HG03575 (cell line): ENCODE data around the gene ATP2B3.

Experiments
- ATAC-seq: cut with Tn5 transposase; IDR thresholded peaks from one replicate; pipeline ENCODE4 v1.9.1; 2021; ENCODE audit not compliant: unreplicated experiment, insufficient number of reproducible peaks, low FRiP score; ENCODE audit errors: extremely low read depth

Gene ATP2B3

DNA sequence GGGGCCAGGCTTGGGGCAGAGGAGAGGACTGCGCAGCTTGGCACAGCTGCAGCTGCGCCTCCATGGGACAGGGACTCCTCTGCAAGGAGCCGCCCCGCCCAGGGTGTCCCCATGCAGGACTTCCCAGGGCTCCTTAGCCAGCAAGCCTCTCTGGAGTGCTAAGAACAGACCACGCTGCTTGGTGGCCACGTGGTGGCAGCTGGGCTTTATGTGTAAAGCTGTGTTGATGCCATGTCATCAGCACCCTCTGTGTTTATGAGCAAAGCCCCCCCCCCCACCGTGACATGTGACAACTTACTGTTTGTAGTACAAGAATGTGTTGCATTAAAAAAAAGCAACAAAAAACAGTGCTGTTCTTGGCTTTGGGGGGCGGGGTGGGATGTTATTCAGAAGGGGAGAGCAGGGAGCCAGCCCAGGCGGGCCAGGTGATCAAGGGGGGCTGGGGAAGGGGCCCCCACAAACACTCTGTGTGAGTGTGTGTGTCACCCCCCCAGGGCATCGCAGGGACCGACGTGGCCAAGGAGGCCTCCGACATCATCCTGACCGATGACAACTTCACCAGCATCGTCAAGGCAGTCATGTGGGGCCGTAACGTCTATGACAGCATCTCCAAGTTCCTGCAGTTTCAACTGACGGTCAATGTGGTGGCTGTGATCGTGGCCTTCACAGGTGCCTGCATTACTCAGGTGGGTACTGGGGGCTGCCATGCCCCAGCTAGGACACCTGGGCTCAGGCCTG is 40.3 kb downstream of the ATP2B3 start:
- no peak for ATAC-seq

DNA sequence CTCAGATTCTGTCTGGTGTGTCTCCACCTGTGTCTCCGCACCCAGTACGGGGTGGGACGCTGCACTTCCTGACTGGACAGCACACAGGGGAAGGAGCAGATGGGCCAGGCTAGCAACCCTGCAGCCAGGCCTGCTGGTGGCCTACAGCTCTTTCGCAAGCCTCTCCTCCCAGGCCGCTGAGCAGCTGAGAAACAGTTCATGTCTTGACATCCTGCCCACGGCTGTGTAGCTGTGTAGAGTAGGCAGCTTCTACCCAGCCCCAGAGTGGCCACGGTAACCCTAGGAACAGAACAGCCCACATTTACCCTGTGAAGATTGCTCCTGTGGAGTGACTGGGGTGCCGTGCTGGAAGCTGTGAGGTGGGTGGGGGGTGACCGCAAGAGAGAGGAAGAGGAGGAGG is 42.6 kb downstream of the ATP2B3 start:
- ATAC-seq = no peak

DNA sequence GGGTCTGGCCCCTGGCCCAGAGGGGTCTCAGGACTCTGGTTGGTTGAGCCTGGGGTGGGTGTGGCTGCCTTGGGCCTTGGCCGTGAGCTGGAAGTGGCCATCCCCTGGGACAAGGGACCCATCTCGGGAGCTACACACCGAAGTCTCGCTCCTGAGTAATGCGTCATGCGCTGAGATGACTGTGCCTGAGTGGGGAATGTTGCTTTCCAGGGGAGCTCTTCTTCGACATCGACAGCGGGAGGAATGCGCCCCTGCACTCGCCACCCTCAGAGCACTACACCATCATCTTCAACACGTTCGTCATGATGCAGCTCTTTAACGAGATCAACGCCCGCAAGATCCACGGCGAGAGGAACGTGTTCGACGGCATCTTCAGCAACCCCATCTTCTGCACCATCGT is 43.0 kb downstream of the ATP2B3 start:
- ATAC-seq = no peak

DNA sequence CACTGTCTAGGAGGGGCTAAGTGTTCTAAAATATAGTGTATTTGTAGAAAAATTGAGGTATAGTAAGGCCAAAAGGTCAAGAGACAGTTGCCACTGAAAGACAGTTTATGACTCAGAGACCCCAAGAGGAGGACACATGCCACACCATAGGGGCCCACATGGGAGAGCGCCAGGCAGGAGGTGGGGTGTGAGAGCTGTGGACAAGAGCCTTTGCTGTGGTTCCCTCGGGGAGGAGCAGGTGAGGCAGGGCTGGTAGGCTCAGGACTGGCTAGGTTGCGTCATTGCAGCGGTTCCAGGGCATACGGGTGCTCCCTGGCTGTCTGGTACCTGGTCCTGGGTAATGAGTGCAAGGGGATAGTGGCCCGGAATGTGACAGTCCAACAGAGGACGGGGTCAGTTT is 43.9 kb downstream of the ATP2B3 start:
- no peak for ATAC-seq

DNA sequence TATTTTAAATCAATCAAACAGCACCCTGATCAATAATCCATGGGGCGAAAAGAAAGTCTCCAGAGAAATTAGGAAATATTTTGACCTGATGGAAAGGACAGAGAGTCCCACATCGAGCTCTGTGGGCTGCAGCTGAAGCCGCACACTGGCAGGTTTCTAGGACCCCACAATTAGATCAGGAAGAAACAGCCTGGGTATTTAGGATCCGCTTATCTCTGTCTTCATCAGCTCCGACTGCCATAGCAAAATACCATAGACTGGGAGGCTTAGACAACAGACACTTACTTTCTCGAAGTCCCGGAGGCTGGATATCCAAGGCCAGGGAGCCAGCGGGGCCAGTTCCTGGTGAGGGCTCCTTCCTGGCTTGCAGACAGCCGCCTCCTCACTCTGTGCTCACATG is 45.1 kb downstream of the ATP2B3 start:
- no peak for ATAC-seq

DNA sequence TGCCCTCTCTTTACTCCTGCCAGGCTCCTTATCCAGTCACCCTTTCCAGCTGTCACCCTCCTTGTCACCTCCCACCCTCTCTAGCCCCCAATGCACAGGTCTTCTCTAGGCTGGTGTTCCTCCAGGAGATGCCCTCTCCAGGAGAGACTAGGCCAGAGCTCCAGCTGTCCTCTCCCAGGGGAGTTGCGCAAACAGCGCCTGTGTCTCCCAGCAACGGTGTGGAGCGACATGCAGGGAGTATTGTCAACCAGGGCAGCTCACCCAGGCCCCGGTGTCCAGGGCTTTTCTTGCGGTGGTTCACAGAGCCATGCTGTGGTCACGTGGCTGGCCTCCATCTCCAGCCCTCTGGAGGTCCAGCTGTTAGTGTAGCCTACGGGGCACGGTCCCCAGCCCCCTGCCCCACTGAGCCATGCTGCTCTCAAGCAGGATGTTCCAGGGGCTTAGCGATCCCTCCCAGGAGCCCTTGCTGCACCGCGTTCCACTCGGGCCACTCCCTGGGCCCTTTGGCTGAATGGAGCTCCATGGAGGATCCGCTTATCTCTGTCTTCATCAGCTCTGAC is 46.7 kb downstream of the ATP2B3 start:
- no peak for ATAC-seq

DNA sequence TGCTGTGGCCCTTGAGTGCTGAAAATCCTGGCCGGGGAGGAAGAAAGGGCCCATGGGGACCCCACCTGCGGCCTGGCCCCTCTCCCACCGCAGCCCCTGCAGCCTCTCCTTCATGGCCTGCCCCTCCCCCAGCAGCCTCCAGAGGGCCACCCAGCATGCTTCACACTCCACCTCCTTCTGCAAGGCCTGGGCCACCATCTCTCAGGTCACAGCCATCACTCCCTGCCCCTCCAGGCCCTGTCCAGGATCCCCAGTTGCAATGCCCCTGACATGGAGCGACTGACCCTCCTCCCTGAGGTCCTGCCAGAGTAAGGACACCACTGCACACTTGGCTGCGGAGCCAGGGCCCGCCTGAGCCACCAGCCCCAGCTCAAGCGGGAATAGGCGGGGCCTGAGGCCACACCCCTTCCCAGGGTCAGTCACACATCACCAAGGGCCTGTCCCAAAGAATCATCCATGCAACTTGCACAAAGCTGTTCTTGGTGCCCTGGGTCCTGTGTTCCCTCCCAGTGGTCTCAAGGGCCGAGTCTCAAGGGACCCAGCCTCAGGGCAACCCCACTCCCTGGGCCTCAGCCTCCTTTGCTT is 48.6 kb downstream of the ATP2B3 start:
- no peak for ATAC-seq

DNA sequence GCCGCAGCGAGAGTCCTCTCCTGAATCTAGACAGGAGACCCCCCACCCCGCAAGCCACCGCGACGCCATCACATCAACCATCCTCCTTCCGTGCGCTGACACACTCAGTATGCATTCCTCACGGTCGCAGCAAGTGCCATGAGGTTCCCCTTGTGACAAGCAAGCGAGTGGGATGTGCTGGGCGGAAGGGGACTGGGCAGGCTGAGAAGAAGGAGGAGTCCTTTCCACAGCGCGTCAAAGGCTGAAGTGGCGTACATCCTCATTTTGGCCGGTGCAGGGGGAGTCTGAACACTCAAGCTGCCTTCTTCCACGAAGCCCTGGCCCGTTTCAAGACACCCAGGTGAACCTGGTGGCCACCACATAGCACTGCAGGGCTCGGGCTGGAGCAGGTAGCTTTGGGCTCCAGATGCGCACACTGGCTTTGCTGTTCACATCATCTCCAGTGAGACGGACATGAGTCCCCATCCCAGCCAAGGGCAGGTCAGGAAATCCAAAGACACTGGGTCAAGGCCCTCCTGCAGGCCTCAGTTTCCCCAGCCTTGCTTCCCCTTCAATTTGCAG is 51.1 kb downstream of the ATP2B3 start:
- ATAC-seq = no peak

DNA sequence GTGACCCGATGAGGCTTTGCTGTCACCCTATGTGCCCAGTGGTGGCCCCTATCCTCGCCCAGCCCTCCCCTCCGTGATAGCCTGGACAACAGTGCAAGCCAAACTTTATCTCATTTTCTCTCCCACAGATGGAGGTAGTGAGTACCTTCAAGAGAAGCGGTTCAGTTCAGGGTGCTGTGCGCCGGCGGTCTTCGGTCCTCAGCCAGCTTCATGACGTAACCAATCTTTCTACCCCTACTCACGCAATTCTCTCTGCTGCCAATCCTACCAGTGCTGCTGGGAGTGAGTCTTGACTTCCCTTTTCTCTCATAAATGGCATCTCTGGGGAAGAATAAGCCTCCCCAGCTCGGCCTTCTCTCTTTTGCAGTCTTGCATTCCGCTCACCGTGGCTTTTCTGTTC is 52.0 kb downstream of the ATP2B3 start:
- no peak for ATAC-seq

DNA sequence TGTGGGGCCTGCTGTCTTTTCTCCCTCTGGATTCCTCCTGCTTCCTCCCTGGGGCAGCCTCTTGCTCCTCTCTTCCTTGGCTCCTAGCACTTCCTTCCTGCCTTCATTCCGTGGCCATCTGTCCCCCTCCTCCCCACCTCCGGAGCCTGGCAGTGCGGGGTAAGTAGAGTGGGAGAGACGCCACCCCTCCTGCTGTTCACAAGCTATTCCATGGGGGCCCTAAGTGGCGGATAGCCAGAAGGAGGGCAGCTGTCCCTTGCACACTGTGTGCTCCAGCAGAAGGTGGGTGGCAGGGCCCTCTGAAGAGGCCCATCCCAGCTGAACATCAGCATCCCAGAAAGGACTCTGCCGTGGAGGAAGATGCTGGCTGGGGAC is 54.1 kb downstream of the ATP2B3 start:
- ATAC-seq = no peak

DNA sequence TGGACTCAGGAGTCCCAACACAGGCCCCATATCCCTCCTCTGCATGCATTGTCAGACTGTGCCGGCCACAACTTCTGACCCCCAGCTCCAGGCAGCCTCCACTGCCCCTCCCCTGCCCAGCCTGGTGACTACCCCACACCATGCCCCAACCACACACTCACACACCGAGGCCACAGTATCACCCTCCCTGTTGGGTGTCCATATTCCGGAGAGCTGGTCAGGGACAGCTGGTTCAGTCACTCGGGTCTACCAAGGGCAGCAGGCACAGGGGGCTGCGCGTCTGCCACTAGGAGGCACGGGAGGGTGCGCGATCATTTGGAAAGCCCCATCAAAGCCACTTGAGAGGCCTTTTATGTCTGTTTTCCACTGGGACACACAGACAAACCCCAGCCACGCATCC is 55.2 kb downstream of the ATP2B3 start:
- ATAC-seq = no peak

DNA sequence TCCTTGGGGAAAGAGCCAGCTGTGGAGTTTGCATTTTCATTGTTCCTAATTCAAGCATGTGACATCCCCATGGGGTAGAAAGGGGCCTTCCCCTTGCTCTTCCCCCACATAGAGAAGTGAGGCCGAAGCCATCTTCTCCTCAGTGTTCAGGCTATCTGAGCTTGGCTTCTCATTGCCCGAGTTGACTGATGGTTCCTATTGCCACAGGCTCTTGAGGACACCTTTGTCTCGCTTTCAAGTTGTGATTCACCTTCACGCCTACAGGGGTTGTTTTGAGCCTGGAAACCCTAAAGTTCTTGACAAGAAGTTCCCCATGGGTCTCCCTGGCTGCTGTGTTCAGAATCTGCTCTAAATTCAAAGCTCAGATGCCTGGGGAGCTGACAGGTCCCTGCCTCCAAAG is 56.5 kb downstream of the ATP2B3 start:
- no peak for ATAC-seq

DNA sequence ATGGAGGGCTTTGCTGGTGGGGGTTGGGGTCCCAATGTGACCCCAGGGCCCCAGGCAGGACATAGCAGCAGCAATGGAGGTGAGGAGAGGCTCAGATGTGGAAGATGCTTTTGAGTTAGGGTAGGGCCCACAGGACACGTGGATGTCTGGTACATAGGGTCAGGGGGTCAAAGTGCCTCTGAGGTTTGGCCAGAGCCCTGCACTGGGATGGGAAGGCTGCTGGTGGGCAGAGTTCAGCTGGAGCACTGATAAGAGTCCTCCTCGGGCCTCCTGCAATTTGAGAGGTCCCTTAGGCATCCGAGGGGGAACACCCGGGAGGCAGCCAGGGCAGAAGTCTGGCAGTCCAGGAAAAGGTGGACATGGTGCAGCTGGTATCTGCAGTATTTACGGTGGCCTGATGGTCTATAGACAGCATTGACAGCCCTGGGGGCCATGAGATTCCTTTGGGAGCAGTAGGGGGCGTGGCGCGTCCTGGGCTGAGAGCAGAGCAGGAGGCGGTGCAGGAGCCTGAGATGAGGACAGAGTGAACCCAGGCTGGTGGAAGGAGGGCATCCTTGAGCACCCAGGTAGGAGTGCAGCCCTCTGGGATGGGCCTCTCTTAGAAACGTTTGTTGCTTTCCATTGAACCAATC is 58.9 kb downstream of the ATP2B3 start:
- no peak for ATAC-seq

DNA sequence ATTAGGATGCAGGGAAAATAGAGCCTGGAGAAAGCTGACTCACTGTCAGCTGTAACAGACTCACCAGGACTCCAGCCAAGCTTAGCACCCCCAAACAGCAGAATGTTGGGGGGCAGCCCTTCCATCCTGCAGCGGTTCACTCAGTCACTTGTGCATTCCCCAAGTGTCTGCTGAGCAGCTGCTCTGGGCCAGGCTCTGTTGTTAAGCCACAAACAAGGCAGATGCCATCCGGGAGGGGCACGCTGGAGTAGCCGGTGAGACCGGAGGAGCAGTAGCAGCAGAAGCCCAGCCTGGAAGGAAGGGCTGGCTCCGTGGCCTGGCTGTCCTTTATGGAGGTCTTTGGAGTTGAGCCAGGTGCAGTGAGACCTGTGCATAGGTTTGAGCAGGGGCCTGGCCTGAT is 59.5 kb downstream of the ATP2B3 start:
- ATAC-seq = no peak

DNA sequence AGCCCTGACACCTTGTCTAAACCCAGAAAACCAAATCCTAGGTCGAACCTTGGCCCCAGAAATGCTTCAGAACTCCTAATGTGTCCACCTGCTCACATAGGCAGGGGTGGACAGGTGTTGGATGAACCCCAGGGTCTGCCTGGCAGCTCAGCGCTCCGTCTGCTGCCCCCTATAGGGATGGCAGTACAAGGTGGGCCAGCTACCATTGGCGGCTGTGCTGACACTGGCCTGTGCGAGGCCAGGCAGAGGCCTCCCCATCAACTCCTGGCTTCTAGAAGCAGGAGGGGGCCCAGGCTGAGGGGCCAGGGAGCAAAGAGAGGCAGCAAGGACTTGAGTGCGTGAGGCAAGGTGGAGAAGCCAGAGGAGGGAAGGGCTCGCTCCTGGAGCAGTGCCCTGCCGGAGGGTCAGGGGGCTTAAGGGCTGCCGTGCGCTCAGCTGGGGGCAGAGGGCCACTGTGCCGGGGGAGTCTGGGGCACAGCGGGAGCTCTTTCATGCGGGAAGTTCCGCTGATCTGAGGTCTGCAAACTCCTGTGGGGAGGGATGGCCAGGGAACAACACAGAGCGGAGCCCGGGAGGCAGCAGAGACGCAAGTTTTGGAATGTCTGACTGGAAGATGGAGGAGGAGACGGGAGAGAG is 60.9 kb downstream of the ATP2B3 start:
- no peak for ATAC-seq

DNA sequence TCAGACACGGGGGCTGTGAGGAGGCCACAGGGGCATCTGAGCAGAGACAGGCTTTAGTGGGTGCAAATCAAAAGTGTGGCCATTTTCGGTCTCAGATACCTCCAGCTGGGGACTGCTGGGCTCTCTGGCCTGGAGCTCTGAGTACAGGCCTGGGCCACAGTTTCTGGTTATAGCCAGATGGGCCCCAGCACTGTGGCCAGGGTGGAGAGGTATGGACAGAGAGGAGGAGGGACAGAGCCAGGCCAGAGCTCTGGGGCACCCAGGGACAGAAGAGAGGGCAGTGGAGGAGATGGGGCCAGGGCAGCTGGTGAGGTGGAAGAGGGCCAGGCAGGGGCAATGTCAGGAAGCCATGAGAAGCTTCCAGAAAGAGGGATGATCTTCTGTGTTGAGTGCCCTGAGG is 61.4 kb downstream of the ATP2B3 start:
- ATAC-seq = no peak

DNA sequence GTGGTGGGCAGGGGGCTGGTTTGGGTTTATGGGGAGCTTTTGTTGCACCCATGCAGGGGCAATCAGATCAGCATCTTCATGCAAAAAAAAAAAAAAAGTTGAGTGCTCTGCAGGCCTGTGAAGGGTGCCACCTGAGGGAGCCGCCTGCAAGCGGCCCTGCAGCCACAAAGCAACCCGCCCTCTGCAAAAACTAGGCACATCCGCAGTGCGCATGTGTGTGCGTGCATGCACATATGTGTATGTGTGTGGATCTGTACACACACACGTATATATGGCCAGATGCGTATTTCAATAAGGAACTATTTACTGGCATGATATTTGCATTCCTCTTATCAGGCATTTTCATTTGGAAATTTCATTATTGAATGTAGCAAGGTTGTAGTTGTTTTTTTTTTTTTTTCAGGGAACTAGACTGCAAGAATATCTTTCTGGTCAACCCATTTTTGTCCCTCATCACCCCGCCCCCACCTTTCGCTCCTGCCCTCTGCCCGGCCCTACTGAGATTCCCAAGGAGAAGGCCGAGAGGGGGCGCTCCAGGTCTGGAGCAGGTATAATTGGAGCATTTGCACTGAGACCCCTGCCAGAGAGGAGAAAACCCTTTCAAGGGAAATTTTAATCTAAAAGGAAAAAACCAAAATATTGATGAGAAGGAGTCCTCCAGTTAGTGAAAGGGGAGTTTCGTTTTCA is 63.4 kb downstream of the ATP2B3 start:
- ATAC-seq = no peak

DNA sequence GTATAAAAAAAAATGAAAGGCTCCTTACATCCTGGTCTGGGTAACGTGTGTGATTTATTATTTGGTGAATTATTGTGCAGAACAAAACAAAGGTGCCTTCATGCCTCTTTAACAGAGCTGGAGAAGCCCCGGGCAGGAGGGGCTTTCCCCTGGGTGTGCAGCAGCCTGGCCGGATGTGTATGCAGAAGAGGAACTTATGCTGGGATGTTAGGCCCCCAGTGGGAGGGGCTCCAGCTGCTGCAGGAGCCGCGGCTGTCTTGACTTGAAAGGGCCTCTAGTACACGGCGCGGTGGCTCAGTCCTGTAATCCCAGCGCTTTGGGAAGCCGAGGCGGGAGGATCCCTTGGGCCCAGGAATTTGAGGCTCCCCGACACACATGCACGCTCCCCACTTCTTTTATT is 65.5 kb downstream of the ATP2B3 start:
- no peak for ATAC-seq

DNA sequence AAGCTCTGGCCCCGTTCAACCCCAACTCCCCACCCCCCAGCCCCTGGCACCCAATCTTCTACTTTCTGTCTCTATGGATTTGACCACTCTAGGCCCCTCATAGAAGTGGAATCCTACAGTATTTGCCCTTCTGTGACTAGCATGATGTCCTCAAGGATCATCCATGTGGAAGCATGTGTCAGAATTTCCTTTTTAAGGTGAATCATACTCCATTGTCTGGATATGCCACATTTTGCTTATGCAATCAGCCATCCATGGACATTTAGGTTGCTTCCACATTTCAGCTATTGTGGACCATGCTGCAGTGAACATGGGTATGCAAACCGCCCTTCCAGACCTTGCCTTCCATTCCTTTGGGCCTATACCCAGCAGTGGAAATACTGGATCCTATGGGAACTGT is 66.0 kb downstream of the ATP2B3 start:
- no peak for ATAC-seq
